Activated T-cell treated with anti-CD3 and anti-CD28 coated beads, Interleukin-2, amount 50 U/mL, for 48 hours (primary cell): Measurements from ENCODE around the gene PSMD8.

ENCODE experiments used
- DNase-seq, 2 experiments: peaks; one replicate each; pipeline ENCODE4 v3.0.0-alpha.2; 2020

The PSMD8 gene

DNA sequence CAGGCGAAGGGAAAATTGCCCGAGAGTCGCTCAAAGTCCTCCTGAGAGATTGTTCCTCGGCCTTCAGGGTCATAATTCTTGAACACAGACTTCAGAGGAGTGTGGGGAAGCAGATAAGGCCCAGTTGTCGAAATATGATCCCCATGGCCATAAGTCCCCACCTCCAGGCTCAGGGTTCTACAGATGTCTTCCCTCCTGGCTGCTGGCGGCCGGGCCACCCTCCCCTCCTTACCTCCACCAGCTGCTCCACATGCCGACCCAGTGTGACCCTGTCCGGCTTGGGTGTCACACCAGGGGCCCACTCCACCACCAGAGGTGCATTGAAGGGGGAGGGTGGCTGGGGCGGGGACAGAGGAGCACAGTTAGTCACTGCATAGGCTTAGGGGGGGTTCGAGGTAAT, 38.6 kb downstream of the PSMD8 start:
- no peak for DNase-seq

DNA sequence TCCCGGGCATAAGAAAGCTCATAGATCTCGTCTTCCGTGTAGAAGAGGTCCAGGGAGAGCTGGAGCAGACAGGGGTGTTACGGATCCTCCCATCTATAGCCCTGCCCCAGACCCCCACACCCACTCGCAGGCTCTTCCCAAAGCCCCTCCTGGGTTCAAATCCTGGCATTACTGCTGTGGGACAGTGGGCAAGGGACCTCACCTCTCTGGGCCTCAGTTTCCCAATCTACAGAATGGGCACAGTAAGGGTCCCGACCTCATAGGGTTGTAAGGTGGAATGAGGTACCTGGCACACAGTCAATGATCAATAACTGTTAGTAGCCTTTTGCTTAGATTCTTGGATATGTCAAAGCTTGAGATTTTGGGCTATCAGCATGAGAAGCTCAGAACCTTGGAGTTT, 39.0 kb downstream of the PSMD8 start:
- no peak for DNase-seq

DNA sequence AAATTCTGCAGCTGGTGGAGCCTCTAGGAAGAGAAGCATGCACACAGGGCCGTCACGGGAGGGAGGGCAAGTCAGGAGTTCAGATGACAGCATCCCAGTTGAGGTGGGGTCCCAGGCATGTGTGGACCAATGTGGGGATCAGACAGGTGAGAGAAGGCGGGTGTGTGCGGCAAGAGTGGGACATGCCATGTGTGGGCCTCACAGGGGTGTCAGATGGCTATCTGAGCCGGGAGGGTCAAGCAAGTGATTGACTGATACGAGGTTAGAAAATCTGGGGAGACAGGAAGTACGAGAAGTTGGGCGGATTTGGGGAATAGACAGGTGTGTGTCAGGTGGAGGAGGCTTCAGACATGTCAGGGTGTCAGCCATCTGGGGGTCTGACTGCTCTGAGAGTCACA, 42.8 kb downstream of the PSMD8 start:
- no peak for DNase-seq

DNA sequence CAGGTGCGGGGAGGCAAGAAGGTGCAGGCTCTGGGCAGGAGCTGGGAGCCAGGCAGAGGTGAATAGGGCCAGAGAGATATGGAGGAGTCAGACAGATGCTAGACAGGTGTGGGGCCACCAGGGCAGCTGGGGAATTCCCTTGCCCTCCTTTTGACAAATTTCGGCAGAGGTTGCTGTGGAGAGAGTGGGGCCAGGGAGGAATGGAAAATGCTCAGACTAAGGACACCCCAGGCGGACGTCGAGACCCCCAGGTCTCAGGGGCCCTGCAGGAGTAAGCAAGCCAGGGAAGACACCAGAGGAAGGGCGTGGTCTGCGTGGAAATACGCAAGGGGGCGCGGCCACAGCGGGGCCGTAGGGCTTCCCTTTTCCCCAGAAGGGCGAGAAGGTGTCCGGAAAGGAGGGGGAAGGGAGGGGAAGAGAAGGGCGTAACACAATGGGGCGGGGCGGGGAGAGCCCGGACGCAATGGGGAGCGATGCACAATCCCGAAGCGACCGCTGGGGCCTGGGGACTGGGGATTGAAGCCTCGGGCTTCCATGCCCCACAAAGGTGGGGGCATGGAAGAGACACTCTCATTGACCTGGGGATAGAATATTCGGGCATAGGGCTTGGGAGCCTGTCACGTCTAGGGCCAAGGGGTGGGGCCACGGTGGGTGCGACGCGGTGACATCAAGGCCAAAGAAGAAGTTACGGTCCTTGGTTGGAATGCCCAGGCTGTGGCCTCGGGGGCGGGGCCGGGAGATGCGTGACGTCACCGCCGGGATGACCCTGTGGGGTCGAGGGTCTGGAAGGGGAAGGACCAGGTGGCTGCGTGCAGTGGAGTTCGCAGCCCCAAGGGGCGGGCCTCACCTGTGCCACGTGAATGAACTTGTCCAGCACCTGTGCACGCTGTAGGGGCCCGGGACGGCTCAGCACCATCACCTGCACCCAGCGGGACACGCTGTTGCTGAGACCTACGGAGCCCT, 43.5 kb downstream of the PSMD8 start:
- DNase-seq, result peak; percentile 76 to 78

DNA sequence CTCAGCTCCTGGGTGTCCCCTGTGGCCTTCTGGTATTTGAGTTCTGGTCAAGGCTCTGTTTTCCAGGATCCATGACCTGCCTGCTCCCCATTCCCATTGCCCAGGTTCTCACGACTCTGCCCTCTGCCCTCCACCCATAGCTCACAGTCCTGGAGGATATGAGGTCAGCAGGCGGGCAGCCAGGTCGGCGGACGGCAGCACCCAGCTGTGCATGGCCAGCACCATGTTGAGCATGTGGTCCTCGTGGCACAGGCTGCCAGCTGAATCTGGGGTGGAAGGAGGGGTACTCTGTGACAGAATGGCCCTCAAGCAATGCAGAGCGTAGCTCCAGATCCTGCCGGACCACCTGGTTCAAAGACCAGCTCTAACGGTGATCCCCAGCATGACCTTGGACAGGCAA, 46.6 kb downstream of the PSMD8 start:
- DNase-seq, result no peak

DNA sequence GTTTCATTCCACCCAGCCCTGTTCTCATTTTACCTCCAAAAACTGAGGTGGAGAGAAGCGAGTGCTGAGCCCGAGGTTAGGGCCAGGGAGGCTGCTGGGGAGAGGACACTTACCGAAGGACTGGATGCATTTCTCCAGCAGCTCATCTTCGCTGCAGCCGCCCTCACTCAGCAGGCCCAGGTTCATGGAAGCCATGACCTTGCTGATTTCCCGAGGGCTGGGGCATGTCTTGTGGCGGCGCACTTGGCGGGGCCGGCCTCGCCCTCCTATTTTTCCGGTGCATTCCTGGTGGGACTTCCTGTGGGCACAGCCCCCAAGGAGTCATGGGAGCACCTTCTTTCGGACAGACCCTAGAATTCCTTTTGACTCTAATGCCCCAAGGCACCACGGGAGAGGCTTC, 47.5 kb downstream of the PSMD8 start:
- DNase-seq, result no peak

DNA sequence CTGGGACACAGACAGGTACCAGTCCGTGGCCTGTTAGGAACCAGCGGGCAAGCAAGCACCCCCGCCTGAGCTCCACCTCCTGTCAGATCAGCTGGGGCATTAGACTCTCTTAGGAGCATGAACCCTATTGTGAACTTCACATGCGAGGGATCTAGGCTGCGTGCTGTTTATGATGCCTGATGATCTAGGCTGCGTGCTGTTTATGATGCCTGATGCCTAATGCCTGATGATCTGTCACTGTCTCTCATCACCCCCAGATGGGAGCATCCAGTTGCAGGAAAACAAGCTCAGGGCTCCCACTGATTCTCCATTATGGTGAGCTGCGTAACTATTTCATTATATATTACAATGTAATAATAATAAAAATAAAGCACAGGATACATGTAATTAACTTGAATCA, 48.1 kb downstream of the PSMD8 start:
- DNase-seq, result no peak

DNA sequence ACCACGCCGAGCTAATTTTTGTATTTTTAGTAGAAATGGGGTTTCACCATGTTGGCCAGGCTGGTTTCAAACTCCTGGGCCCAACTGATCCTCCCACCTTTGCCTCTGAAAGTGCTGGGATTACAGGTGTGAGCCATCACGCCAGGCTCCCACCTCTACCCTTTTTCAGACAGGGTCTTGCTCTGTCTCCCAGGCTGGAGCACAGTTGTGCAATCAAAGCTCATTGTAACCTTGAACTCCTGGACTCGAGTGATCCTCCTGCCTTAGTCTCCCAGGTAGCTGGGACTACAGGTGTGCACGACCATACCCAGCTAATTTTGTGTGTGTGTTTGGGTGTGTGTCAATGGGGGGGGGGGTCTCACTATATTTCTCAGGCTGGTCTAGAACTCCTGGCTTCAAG, 49.9 kb downstream of the PSMD8 start:
- DNase-seq, result no peak

DNA sequence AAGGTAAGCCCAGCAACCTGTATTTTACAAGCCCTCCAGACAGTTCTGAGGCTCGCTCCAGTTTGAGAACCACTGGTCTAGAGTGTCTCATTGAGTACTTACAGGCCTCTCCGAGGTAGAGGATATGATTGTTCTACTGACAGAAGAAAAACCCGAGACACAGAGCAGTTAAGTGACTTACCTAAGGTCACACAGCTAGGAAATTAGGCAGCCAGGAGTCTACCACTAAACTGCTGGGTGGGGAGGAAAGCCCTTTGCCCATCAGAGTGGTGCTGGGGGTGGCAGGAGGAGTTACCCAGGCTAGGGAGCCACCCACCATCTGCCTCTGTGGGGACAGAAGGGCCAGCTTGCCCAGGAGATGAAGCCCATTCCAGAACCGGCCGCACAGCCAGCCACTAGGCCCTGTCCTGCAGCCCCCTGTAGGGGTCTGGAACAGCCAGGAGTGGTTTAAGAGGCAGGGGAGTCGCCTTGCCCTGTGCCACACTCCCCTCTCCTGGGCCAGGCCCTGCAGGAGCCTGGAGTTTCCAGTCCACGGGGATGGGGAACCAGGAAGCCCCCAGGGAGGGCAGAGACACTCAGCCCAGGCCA, 50.9 kb downstream of the PSMD8 start:
- no peak for DNase-seq

DNA sequence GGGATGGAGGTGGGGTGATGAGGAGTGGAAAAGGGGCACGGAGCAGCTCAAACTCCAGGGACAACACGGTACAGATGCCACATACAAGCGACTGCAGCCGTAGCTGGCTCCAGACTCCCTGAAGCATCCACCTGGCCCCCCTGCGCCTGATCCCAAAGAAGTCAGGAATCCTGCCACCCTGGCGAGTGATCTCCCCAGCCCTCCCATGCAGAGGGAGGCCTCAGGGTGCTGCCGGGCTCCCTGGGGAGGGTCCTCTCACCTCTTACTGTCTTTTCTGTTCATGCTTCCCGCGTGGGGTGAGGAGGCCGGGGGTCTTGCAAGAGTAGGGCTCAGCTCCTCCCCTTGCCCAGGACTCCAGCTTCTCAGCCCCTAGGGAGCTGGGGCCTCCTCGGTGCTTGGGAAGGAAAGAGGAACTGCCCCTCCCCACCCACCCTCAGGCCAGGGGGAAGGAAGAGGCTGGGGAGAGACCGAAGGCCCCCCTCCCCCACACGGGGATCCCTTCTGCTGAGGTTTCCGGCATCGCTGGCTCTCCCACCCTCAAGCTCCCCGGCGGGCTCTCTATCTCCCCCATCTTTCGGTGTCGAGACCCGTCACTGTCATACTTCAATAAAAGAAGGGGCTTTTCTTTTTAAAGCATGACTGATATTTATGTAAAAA, 51.6 kb downstream of the PSMD8 start, which contains the start of gene RASGRP4:
Gene RASGRP4 (minus strand): TSS at position 410 of the 657 bp plus-strand sequence. CDS start 128 bp downstream, at position 282.
- peak; percentile 58 to 68 for DNase-seq

DNA sequence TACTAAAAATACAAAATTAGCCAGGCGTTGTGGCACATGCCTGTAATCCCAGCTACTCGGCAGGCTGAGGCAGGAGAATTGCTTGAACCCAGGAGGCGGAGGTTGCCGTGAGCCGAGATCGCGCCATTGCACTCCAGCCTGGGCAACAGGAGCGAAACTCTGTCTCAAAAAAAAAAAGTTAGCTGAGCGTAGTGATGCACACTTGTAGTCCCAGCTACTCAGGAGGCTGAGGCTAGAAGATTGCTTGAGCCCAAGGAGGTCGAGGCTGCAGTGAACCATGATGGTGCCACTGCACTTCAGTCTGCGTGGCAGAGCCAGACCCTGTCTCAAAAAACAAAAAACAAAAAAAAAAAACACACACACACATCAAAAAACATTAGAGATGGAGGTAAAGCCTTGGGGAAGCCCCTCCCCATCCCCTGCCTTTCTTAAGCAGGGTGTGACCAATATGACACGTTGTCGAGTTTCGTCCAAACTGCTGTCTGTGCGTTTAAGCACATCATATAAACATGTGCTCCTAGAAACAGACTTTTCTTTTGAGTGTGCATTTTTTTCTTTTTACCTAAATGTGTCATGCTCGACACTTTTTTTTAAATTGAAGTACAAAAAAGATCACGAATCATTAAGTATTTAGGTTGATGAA, 52.8 kb downstream of the PSMD8 start:
- DNase-seq, result peak; percentile 61 to 68

DNA sequence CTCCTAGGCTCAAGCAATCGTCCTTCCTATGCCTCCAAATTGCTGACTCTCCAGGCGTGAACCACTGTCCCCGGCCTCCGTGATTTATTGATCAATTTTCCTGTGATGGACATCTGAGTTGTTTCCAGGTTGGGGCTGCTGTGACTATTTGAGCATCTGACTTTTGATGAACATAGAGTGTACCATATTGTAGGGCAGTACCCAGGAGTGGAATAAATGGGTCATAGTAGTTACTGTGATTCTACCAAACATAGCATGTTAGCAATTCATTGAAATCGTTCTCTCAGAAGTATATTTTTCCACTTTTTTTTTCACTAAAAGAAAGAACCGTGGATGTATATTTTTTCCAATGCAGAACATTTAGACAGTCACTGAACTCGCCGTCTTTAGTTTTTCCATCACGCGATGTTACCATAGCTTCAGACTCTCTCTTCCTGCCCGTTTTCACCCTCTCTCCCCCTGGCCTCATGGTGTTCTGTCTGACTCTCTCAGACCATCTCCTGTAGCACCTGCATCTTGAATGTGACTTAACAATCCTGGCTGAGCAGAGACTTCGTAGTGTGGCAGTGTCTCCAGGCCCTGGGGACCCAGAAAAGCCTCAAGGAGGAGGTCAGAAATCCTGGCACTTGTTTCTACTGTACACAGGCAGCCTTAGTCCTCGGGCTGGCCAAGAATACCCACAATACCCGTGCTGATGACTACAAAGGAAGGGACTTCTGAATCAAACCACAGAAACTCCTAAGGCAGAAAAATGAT, 54.9 kb downstream of the PSMD8 start:
- DNase-seq, result peak; percentile 55 to 58

DNA sequence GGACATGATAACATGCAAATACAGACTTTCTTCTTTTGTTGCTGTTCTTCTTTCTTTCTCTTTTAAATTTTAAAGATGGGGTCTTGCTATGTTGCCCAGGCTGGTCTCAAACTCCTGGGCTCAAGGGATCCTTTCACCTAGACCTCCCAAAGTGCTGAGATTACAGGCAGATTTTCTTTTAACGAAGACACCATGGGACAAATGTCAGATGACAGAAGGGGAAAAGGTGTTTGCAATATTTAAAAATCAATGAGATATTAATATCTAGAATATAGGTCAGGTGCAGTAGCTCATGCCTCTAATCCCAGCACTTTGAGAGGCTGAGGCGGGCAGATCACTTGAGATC, 55.4 kb downstream of the PSMD8 start:
- no peak for DNase-seq

DNA sequence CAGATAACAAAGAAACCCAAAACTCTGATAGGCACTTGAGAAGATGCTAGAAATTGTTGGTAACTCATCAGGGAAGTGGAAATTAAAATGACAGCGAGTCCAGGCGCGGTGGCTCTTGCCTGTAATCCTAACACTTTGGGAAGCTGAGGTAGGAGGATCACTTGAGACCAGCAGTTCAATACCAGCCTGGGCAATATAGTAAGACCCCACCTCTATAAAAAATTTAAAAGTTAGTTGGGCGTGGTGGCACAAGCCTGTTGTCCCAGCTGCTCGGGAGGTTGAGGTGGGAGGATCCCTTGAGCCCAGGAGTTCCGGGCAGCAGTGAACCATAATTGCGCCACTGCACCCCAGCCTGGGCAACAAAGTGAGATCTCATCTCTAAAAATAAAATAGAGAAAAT, 56.6 kb downstream of the PSMD8 start:
- no peak for DNase-seq

DNA sequence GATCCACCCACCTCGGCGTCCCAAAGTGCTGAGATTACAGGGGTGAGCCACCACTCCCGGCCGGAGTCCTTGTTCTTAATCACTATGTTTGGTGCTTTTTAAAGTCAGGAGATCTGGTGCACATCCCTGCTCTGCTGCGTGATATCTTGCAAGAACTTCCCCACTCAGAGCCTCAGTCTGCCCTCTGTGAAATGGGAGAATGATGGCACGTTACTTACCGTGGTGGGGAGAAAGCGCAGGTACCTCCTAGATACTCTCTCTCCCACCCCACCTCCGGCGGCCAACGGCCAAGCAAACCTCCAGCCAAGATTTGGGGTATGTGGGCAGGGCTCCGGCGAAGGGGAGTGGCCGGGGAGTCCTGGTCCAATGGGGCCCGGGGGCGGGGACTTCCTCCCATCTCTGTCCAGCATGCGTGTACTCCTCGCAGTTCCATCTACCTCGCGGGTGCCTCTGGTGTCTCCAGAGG, 58.9 kb downstream of the PSMD8 start, which contains the start of gene RYR1:
Gene RYR1 (plus strand): TSS at position 424 of the 466 bp plus-strand sequence. CDS start 139 bp downstream, outside the sequence.
- peak; percentile 73 to 78 for DNase-seq
